GM06990 (cell line): Measurements from ENCODE around the gene COL7A1.

Experiments
- DNase-seq: peaks from one replicate; pipeline ENCODE4 v3.0.0-alpha.2; 2011; ENCODE audit not compliant: insufficient read length; ENCODE audit errors: extremely low read depth
- H3K27me3 ChIP-seq: replicated peaks from 2 replicates; pipeline ENCODE4 v1.6.0; 2011; ENCODE audit warnings: low read length; ENCODE audit not compliant: control insufficient read depth, insufficient read depth
- H3K36me3 ChIP-seq: 2 replicates; pipeline ENCODE4 v1.5.1; 2011; ENCODE audit warnings: low read length; ENCODE audit not compliant: control insufficient read depth, insufficient read depth
- H3K4me3 ChIP-seq: replicated peaks from 2 replicates; pipeline ENCODE4 v1.5.1; 2011; ENCODE audit warnings: low read depth, mild to moderate bottlenecking, control low read depth, low read length
- CTCF ChIP-seq: IDR thresholded peaks from 2 replicates; pipeline ENCODE4 v1.5.1; 2011; ENCODE audit warnings: low read length, control low read depth, mild to moderate bottlenecking, inconsistent platforms; ENCODE audit not compliant: insufficient read depth, poor library complexity, severe bottlenecking

The COL7A1 gene

GRCh38 chr3:48546203-48546829 lies 48.8 kb downstream of the COL7A1 start:
- no peaks in the 10 kb centered on the region for H3K27me3 ChIP-seq
- no peak overlapping the region for H3K4me3 ChIP-seq
- no peak for DNase-seq
- no peak for TF ChIP-seq CTCF
- H3K36me3 ChIP-seq = no peaks in the 10 kb centered on the region; the same call in 1 of the 2 replicates

DNA sequence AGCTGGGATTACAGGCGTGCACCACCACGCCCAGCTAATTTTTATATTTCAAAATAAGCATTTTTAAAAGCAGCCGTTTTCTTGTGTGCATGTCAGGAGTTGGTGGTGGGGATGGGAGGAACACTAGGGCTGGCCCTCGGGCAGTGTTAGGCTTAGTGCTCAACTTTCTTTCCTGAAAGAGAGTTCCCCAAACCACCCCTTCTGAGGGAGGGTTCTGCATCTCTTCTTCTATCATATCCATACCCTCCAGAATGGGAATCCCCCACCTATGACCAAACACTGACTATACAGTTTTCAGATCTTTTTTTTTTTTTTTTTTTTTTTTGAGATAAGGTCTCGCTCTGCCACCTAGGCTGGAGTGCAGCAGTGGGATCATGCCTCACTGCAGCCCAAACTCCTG lies 51.0 kb downstream of the COL7A1 start:
- no peaks in the 10 kb centered on the region; the same call in none of the 2 replicates for H3K36me3 ChIP-seq
- DNase-seq = no peak
- no peaks in the 10 kb centered on the region for H3K27me3 ChIP-seq
- no peak for TF ChIP-seq CTCF
- no peak overlapping the region for H3K4me3 ChIP-seq

GRCh38 chr3:48543271-48543866 lies 51.8 kb downstream of the COL7A1 start:
- H3K27me3 ChIP-seq = no peaks in the 10 kb centered on the region
- TF ChIP-seq CTCF = no peak
- DNase-seq = no peak
- H3K4me3 ChIP-seq = no peak overlapping the region
- H3K36me3 ChIP-seq = no peaks in the 10 kb centered on the region; the same call in none of the 2 replicates

GRCh38 chr3:48538451-48538850 lies 56.7 kb downstream of the COL7A1 start:
- no peak for TF ChIP-seq CTCF
- Histone ChIP-seq H3K4me3 (no peak overlapping the region), H3K27me3 (no peaks in the 10 kb centered on the region), H3K36me3 (no peaks in the 10 kb centered on the region; the same call in 1 of the 2 replicates)
- no peak for DNase-seq

DNA sequence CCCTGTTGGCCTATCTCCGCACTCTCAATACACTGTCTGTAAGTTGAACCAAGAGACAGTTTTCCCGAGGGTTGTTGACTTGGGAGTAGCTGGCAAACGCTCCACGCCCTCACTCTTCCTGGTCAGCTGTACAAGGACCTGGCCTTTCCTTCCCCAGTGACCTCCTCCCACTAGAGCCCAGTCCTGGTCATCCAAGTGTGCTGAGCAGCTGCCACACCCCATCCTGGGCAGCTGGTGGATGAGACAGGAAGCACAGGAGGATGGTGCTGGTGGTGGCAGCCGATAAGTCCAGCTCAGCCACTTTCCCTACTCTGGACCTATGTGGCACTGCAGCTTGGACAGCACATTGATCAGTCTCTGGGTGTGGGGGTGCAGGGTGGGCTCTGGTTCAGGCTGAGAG lies 58.3 kb downstream of the COL7A1 start:
- no peak for TF ChIP-seq CTCF
- DNase-seq = no peak
- no peaks in the 10 kb centered on the region for H3K27me3 ChIP-seq
- H3K4me3 ChIP-seq = no peak overlapping the region
- no peaks in the 10 kb centered on the region; the same call in 1 of the 2 replicates for H3K36me3 ChIP-seq
